ENCODE measurements around the gene RPL22L1.
"Not testable (repeated sequence)": the region's sequence is repeated elsewhere in the genome, so short reads cannot be mapped to it uniquely, and the experiment has no call there.

RPL22L1 gene

GRCh38 chr3:170839518-170840100 lies 30.4 kb downstream of the RPL22L1 start:
- DNase-seq = no peak
- in situ Hi-C loops (cut with MboI; ENCODE audit: low pct_unique_long_range_greater_than_20kb, low sequenced_read_pairs) = no loop called here

GRCh38 chr3:170836491-170836890 lies 33.5 kb downstream of the RPL22L1 start:
- DNase-seq = no peak
- in situ Hi-C loops (cut with MboI; ENCODE audit: low pct_unique_long_range_greater_than_20kb, low sequenced_read_pairs) = no loop called here

- in situ Hi-C loops (cut with MboI; ENCODE audit: low pct_unique_long_range_greater_than_20kb, low sequenced_read_pairs) = no loop called here
- DNase-seq = no peak
Measured at GRCh38 chr3:170835336-170835735, 34.7 kb downstream of the RPL22L1 start.

GRCh38 chr3:170830580-170830979 lies 39.4 kb downstream of the RPL22L1 start:
- in situ Hi-C loops (cut with MboI; ENCODE audit: low pct_unique_long_range_greater_than_20kb, low sequenced_read_pairs) = no loop called here
- no peak for DNase-seq

DNA sequence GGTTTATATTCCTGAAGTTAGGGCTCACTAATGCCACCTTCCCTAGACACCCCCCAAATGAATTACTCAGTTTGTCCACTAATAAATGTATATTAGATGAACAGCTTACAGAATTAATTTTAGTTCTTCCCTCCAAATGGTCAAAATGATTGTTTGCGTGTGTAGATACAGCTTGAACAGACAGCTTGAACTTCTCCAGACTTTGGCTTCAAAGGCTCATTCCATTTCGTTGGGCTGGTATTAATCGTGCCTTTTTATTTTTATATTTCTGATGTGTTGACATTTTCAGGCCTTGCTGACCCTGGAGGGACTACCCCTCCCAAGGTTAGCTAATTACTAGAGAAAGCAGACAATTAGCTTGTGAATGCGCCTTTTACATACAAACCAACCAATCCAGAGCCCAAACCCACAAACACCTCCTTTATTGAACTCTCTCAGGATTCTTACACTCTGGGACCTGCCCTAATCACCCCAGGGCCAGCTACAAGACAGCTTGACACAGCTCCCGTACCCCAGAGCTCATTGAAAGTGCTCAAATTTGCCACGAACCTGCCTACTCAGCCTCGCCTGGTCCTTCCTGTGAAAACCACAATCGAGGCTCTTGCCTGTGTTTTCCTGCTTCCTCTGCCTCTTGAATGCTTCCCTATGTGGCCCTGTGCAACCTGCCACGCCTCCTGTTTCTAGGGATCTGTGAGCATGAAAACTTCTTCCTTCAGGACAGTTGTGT lies 40.3 kb downstream of the RPL22L1 start:
- no peak for DNase-seq
- in situ Hi-C loops (cut with MboI; ENCODE audit: low pct_unique_long_range_greater_than_20kb, low sequenced_read_pairs) = no loop called here

GRCh38 chr3:170826047-170826446 lies 43.9 kb downstream of the RPL22L1 start:
- in situ Hi-C loops (cut with MboI; ENCODE audit: low pct_unique_long_range_greater_than_20kb, low sequenced_read_pairs) = no loop called here

GRCh38 chr3:170823562-170823961 lies 46.4 kb downstream of the RPL22L1 start:
- in situ Hi-C loops (cut with MboI; ENCODE audit: low pct_unique_long_range_greater_than_20kb, low sequenced_read_pairs) = loop anchor here (25.0 kb wide), 1 partner anchor 411 kb away; the partner anchor contains the start of gene CLDN11
- not testable (repeated sequence) for DNase-seq

More at GRCh38 chr3:170826047-170826446, 43.9 kb downstream of the RPL22L1 start:
- no peak for DNase-seq

- not testable (repeated sequence) for DNase-seq
- in situ Hi-C loops (cut with MboI; ENCODE audit: low pct_unique_long_range_greater_than_20kb, low sequenced_read_pairs) = loop anchor here (25.0 kb wide), 1 partner anchor 406 kb away; the partner anchor contains the start of gene CLDN11
Measured at GRCh38 chr3:170818325-170818724, 51.7 kb downstream of the RPL22L1 start.

- in situ Hi-C loops (cut with MboI; ENCODE audit: low pct_unique_long_range_greater_than_20kb, low sequenced_read_pairs) = loop anchor here (25.0 kb wide), 1 partner anchor 405 kb away; the partner anchor contains the start of gene CLDN11
- not testable (repeated sequence) for DNase-seq
Measured at GRCh38 chr3:170817471-170817870, 52.5 kb downstream of the RPL22L1 start.

GRCh38 chr3:170816841-170817240 lies 53.2 kb downstream of the RPL22L1 start:
- DNase-seq = no peak
- in situ Hi-C loops (cut with MboI; ENCODE audit: low pct_unique_long_range_greater_than_20kb, low sequenced_read_pairs) = loop anchor here (25.0 kb wide), 1 partner anchor 405 kb away; the partner anchor contains the start of gene CLDN11

DNA sequence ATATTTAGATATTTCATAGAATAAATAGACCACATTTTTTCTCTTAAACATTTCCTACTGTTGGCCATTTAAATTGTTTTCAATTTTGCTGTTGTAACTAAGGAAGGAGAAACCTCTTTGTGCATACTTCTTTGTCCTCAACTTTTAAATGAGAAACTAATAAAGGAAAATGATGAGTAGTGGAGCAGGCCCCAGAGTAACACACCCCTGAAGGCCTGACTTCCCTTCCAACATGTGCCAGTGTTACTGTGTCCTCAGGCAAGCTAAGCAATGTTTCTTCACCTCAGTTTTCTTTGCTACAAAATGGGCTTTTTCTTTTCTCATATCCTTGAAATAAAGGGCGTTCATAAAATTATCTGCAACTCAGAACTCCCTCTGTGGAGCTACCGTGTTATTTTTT lies 53.7 kb downstream of the RPL22L1 start:
- in situ Hi-C loops (cut with MboI; ENCODE audit: low pct_unique_long_range_greater_than_20kb, low sequenced_read_pairs) = loop anchor here (25.0 kb wide), 1 partner anchor 404 kb away; the partner anchor contains the start of gene CLDN11
- DNase-seq = no peak

DNA sequence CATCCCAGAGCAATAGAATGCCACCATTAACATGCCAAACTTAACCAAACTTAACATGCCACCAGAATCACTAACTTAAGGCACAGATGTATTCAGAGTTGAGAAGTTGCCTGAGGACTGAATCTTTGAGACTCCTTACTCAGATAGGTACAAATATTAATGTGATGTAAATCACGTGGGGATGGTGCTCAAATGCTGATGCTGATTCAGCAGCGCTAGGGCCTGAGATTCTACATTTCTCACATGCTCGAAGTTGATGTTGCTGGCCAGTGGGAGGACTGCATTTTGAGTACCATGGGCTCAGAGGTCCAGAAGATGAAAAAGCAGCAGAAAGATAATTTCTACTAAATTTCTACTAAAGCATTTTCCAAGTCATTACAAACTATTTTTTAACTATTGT lies 54.1 kb downstream of the RPL22L1 start:
- no peak for DNase-seq
- in situ Hi-C loops (cut with MboI; ENCODE audit: low pct_unique_long_range_greater_than_20kb, low sequenced_read_pairs) = loop anchor here (25.0 kb wide), 1 partner anchor 404 kb away; the partner anchor contains the start of gene CLDN11

DNA sequence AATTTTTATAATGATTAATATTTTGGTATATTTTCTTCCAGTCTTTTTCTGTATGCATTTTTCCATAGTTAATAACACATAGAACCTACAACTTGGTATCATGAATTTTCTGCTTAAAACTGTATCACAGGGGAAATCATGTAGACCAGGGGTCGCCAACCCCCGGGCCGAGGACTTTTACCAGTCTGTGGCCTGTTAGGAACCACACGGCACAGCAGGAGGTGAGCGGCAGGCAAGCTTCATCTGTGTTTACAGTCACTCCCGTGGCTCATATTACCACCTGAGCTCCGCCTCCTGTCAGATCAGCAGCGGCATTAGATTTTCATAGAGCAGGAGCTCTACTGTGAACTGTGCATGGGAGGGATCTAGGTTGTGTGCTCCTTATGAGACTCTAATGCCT lies 54.7 kb downstream of the RPL22L1 start:
- DNase-seq = peak; percentile 45
- in situ Hi-C loops (cut with MboI; ENCODE audit: low pct_unique_long_range_greater_than_20kb, low sequenced_read_pairs) = loop anchor here (25.0 kb wide), 1 partner anchor 403 kb away; the partner anchor contains the start of gene CLDN11

All from KBM-7 (cell line).